GM18519 (cell line): Measurements from ENCODE around the gene KRTAP9-9.
"Not testable (repeated sequence)": the region's sequence is repeated elsewhere in the genome, so short reads cannot be mapped to it uniquely, and the experiment has no call there.

ENCODE experiments used
- ATAC-seq: cut with Tn5 transposase; IDR thresholded peaks from one replicate; pipeline ENCODE4 v1.9.1; 2021; ENCODE audit warnings: mild to moderate bottlenecking, moderate library complexity; ENCODE audit not compliant: unreplicated experiment, low FRiP score

The KRTAP9-9 gene

DNA sequence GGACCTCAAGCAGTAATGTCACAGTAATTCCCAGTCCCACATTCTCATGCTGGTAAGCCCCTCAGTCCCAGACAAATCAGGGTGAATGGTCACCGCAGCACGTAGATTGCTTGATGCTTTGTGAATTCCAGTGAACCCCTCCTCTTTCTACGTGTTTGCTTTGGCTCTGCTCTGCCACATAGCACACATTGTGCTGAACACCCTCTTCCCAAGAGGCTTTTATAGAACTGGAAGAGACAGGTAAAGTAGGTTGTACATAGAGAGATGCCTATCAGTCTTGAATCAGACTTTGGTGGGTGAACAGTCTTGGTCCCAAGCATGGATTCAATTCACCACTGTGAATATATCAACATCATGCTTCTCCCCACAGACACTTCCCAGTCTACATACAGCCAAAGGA, 9.4 kb downstream of the KRTAP9-9 start:
- ATAC-seq = no peak

- no peak for ATAC-seq
Observed at GRCh38 chr17:41265078-41265477, 9.9 kb downstream of the KRTAP9-9 start, which contains the start of gene KRTAP9-6. TSS of gene KRTAP9-6 (plus strand) at chr17:41265378. CDS start at chr17:41265378, 0 bp downstream.

GRCh38 chr17:41267711-41268110, 12.5 kb downstream of the KRTAP9-9 start:
- ATAC-seq = no peak

DNA sequence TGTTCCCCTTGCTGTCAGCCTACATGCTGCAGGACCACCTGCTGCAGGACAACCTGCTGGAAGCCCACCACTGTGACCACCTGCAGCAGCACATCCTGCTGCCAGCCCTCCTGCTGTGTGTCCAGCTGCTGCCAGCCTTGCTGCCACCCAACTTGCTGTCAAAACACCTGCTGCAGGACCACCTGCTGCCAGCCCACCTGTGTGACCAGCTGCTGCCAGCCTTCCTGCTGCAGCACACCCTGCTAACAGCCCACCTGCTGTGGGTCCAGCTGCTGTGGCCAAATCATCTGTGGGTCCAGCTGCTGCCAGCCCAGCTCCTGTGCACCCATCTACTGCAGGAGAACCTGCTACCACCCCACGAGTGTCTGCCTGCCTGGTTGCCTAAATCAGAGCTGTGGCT, 16.1 kb downstream of the KRTAP9-9 start:
- not testable (repeated sequence) for ATAC-seq

GRCh38 chr17:41271858-41272257, 16.7 kb downstream of the KRTAP9-9 start:
- ATAC-seq = no peak

GRCh38 chr17:41275648-41276190, 20.5 kb downstream of the KRTAP9-9 start, which contains the start of gene KRTAP9-7:
TSS of gene KRTAP9-7 (plus strand) at chr17:41275698. CDS start at chr17:41275698, 0 bp downstream.
- ATAC-seq = not testable (repeated sequence)

DNA sequence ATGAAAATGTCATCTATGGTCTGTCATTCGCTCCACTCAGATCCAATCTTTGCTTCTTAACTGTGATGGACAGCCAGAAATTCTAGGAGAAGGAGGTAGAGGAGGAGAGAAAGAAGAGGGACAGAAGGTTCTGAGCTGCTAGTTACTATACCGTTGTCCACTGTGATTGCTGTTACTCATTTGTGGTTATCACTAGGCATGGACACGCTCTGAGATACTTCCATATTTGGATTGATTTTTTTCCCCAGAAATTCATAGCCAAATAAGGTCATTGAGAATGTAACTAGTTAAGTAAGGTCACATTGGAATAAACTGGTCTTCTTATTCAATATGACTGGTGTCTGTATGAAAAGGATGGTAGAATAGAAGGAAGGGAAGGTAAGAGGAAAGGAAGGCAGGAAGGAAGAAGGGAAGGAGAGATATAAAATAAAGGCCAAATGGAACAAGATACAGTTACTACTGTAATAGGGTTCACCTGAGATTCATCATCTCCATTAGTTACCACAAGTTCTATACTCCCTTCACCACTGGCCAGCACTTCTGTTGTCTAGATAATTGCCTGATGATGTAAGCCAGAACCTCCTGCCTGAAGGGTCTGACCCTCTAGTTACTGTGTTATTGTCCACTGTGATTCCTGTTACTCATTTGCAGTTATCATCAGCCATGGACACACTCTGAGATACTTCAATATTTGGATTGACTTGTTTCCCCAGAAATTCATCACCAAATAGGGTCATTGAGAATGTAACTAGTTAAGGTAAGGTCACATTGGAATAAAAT, 23.2 kb downstream of the KRTAP9-9 start:
- ATAC-seq = no peak

GRCh38 chr17:41284043-41284442, 28.9 kb downstream of the KRTAP9-9 start:
- ATAC-seq = no peak

DNA sequence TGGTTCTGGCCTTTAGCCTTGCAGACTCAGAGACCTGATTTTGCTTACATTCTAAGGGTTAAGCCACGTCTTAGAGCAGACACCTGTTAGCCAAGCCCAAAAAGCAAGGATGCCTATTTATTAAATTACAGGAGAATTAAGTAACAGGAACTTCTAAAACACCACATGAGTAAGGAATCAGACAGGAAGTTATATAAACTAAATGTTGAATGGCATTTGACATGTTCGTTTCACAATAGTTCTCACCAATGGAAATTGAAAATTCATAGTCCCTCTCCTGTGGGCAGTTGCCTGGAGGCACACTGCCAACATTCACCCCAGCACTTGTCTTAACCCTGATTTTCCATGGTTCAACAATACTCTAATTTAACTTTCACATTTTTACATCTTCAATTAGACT, 29.4 kb downstream of the KRTAP9-9 start:
- ATAC-seq = no peak

DNA sequence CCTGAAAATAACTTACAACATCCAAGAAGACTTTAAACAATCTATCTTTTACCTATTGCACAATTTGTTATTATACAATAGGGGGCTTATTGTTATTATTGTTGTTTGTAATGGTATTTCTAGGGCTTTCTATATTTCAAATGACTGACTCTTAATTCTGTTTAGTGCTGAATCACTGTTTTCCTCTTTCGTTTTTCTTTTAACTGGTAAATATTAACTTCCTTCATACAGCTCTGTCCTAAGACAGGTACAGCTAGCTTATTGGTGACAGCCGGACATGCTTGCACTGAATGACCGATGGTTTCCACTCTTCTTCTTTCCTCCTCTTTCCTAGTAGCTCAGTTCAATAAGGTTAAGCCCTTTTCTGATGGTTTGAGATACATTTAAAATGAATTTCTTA, 31.9 kb downstream of the KRTAP9-9 start:
- no peak for ATAC-seq

- ATAC-seq = no peak
Observed at GRCh38 chr17:41294016-41294415, 38.8 kb downstream of the KRTAP9-9 start.

DNA sequence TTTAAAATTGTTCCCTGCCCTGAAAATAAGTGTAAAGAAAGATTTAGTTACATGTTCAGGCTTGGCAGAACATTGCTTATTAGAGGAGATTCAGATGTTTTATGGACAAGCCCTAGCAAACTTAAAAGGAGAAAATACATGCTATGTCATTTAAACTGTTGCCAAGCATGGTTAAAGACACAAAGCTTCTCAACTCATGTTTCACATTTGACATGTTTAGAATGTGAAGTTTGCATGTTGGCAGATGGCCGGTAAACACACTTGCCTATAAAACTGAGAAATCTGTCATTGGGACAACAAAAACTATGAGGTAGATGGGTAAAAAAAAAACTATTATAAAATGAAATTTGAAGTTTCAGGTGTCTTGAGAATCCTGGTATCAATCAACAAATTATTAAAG, 41.7 kb downstream of the KRTAP9-9 start:
- ATAC-seq = no peak

GRCh38 chr17:41298458-41299135, 43.4 kb downstream of the KRTAP9-9 start:
- no peak for ATAC-seq

GRCh38 chr17:41301204-41301790, 46.1 kb downstream of the KRTAP9-9 start:
- ATAC-seq = no peak

- no peak for ATAC-seq
Observed at GRCh38 chr17:41301916-41302901, 47.0 kb downstream of the KRTAP9-9 start, which contains the start of gene KRTAP29-1. TSS of gene KRTAP29-1 (minus strand) at chr17:41302851. CDS start at chr17:41302851, 0 bp downstream.

GRCh38 chr17:41302981-41303380, 47.8 kb downstream of the KRTAP9-9 start:
- no peak for ATAC-seq

DNA sequence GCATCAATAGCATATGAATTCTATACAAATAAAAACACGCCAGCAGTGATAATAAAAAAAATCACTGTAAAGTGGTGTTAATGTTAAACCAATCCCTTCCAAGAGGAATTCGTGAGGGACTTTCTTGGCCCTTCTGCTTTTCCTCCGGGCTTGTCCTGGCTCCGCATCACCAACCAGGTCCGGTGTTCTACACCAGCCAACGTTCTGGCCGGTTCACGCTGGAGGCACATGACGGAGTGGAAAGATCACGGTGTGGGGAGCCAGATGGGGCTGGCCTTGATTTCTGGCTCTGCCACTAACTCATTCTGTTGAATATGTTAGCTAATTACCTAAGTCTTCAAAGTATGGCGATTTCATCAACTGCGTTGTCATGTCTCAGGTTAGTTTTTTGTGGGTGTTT, 48.9 kb downstream of the KRTAP9-9 start:
- no peak for ATAC-seq
